ENCODE data around the gene TNFRSF9. TPM values are rescaled to one million over a fixed set of nuclear protein-coding genes. Genes with fewer than 3 reads are reported as not detected.
A peak's percentile ranks its signal among the peaks of the same experiment; 100 is the strongest.

TNFRSF9 gene
- total and polyA plus RNA-seq, 12 donors: 0.03 to 3.1 (median 0.07) TPM; not detected in 7

- no peaks in the 10 kb centered on the region for H3K36me3 ChIP-seq
- TF ChIP-seq CTCF (IDR thresholded peaks at IDR 0.05): no peak
- no peaks in the 10 kb centered on the region for H3K9me3 ChIP-seq
- H3K27ac ChIP-seq: no peak overlapping the region
- intact Hi-C loops (cut with DNase I): no loop called here
- H3K4me3 ChIP-seq: peak overlapping the region in 1 of 10 donors; percentile 18
- peaks cover 0 to 9% (median 0%) of the 10 kb centered on the region in 9 donors for H3K4me1 ChIP-seq
- ATAC-seq (peak in 1 of 8 donors; percentile 35), DNase-seq (no peak)
- H3K27me3 ChIP-seq: peaks cover 0 to 26% (median 11%) of the 10 kb centered on the region in 7 donors
- 35 to 53% methylated on average over 18 of the region's 18 CpGs for WGBS, 2 donors
Observed at GRCh38 chr1:7912743-7913557, 27.7 kb downstream of the TNFRSF9 start.

DNA sequence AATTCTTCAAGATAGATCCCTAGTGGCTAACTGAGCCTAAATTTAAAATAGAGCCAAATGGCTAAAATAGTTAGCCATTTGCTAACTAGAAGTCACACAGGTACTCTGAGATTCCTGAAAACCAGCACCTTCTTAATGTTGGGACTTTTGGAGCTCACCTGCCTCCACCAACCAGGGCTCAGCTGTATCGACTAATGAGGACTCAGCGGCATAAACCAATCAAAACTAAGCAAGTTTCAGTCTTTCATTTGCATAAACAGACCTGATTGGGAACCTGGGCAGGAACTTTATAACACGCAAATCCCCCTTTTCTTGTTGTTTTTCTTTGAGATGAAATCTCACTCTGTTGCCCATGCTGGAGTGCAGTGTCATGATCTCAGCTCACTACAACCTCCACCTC is 28.5 kb downstream of the TNFRSF9 start:
- Histone ChIP-seq H3K4me1 (peaks cover 0 to 9% (median 0%) of the 10 kb centered on the region in 9 donors), H3K27me3 (peaks cover 0 to 23% (median 11%) of the 10 kb centered on the region in 7 donors), H3K9me3 (no peaks in the 10 kb centered on the region), H3K27ac (no peak overlapping the region), H3K4me3 (no peak overlapping the region), H3K36me3 (no peaks in the 10 kb centered on the region)
- no peak for TF ChIP-seq CTCF (IDR thresholded peaks at IDR 0.05)
- ATAC-seq (no peak), DNase-seq (no peak)
- WGBS, 2 donors: 77 to 86% methylated on average over 3 of the region's 3 CpGs
- intact Hi-C loops (cut with DNase I): no loop called here

GRCh38 chr1:7905262-7905661 is 35.4 kb downstream of the TNFRSF9 start:
- no peak overlapping the region for H3K4me3 ChIP-seq
- WGBS, 2 donors: 80 to 81% methylated on average over 12 of the region's 12 CpGs
- ATAC-seq: no peak
- DNase-seq: no peak
- TF ChIP-seq CTCF (IDR thresholded peaks at IDR 0.05): no peak
- no peaks in the 10 kb centered on the region for H3K36me3 ChIP-seq
- peaks cover 0 to 4% (median 0%) of the 10 kb centered on the region in 9 donors for H3K4me1 ChIP-seq
- no peak overlapping the region for H3K27ac ChIP-seq
- intact Hi-C loops (cut with DNase I): loop anchor here in 2 of 10 donors (10.0 kb wide), 2 partner anchors 90 to 240 kb away; no protein-coding TSS in a partner anchor
- H3K27me3 ChIP-seq: no peaks in the 10 kb centered on the region
- peaks cover 0 to 10% (median 0%) of the 10 kb centered on the region in 11 donors for H3K9me3 ChIP-seq

DNA sequence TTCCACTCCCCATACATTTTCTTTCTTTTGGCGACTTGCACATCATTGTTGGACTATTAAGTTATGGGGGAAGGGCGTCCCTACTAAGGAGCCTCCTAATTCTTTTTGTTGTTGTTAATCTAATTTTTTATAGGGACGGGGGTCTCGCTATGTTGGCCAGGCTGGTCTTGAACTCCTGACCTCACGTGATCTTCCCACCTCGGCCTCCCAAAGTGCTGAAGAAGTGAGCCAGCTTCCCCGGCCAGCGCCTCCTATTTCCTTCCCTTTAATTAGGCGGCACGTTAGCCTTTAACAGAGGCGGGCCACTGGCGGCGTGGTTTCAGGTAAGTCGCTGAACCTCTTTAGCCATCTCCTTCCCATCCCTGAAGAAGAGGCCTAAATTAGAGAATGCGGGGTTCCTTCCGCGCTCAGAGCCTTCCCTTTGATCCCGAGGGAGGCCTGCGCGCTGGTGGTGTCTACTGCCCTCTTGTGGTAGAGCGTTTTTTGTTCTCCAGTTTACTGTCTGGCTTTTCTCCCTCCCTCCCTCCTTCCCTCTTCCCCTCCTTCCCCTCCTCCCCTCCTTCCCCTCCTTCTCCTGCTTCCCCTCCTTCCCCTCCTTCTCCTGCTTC is 38.1 kb downstream of the TNFRSF9 start:
- Histone ChIP-seq H3K36me3 (no peaks in the 10 kb centered on the region), H3K27ac (no peak overlapping the region), H3K9me3 (peaks cover 0 to 13% (median 0%) of the 10 kb centered on the region in 11 donors), H3K4me3 (peak overlapping the region in 5 of 10 donors; percentile 9 to 41 (median 36)), H3K27me3 (no peaks in the 10 kb centered on the region), H3K4me1 (peaks cover 0 to 4% (median 0%) of the 10 kb centered on the region in 9 donors)
- TF ChIP-seq CTCF (IDR thresholded peaks at IDR 0.05): peak; percentile 50 to 76 (median 69)
- intact Hi-C loops (cut with DNase I): loop anchor here in 7 of 10 donors (5.0 to 10.0 kb wide), 4 partner anchors 88 to 238 kb away; no protein-coding TSS in a partner anchor
- ATAC-seq: peak; percentile 50 to 91 (median 76)
- 21 to 27% methylated on average over 21 of the region's 21 CpGs for WGBS, 2 donors
- peak; percentile 36 to 71 for DNase-seq
